Erythroblast (primary cell): ENCODE data around the gene SRBD1.

ENCODE experiments used
- GATA1 ChIP-seq: IDR thresholded peaks from 2 replicates; pipeline ENCODE4 v1.6.1; 2011; ENCODE audit warnings: low read depth, mild to moderate bottlenecking, control low read depth, low read length, moderate library complexity
- POLR2A ChIP-seq: IDR thresholded peaks from 2 replicates; pipeline ENCODE4 v1.6.1; 2011; ENCODE audit warnings: mild to moderate bottlenecking, low read length

GRCh38 chr2:45344071-45344470 is 267.0 kb downstream of the SRBD1 start:
- TF ChIP-seq POLR2A (no peak), GATA1 (no peak)
